ENCODE results near the gene OSMR.

Gene OSMR

GRCh38 chr5:38896760-38897159 lies 50.9 kb downstream of the OSMR start:
- Histone ChIP-seq H3K4me1 (ENCODE audit: control insufficient read depth, insufficient read depth, low read length) (no peaks in the 10 kb centered on the region), H3K27ac (ENCODE audit: low read length) (no peak overlapping the region), H3K36me3 (ENCODE audit: control insufficient read depth in 2 of 2, insufficient read depth in 2 of 2, low read length in 2 of 2) (peaks cover 4 to 10% of the 10 kb centered on the region in 2 donors), H3K27me3 (ENCODE audit: control insufficient read depth in 1 of 2, insufficient read depth in 2 of 2, low read length in 2 of 2) (no peaks in the 10 kb centered on the region), H3K9me3 (ENCODE audit: control insufficient read depth in 2 of 2, low read length in 2 of 2) (no peaks in the 10 kb centered on the region), H3K9ac (ENCODE audit: low read length in 2 of 2) (no peak overlapping the region), H3K4me3 (ENCODE audit: low read length in 2 of 2) (no peak overlapping the region)

GRCh38 chr5:38899936-38900335 lies 54.1 kb downstream of the OSMR start:
- Histone ChIP-seq H3K36me3 (ENCODE audit: control insufficient read depth in 2 of 2, insufficient read depth in 2 of 2, low read length in 2 of 2) (peaks cover 22 to 31% of the 10 kb centered on the region in 2 donors), H3K27ac (ENCODE audit: low read length) (no peak overlapping the region), H3K27me3 (ENCODE audit: control insufficient read depth in 1 of 2, insufficient read depth in 2 of 2, low read length in 2 of 2) (no peaks in the 10 kb centered on the region), H3K9ac (ENCODE audit: low read length in 2 of 2) (no peak overlapping the region), H3K9me3 (ENCODE audit: control insufficient read depth in 2 of 2, low read length in 2 of 2) (peaks cover 2 to 4% of the 10 kb centered on the region in 2 donors), H3K4me3 (ENCODE audit: low read length in 2 of 2) (no peak overlapping the region), H3K4me1 (ENCODE audit: control insufficient read depth, insufficient read depth, low read length) (no peaks in the 10 kb centered on the region)

GRCh38 chr5:38905516-38905915 lies 59.7 kb downstream of the OSMR start:
- H3K27ac ChIP-seq (ENCODE audit: low read length), result no peak overlapping the region
- no peak overlapping the region for H3K9ac ChIP-seq (ENCODE audit: low read length in 2 of 2)
- no peaks in the 10 kb centered on the region for H3K27me3 ChIP-seq (ENCODE audit: control insufficient read depth in 1 of 2, insufficient read depth in 2 of 2, low read length in 2 of 2)
- peaks cover 39 to 43% of the 10 kb centered on the region in 2 donors for H3K36me3 ChIP-seq (ENCODE audit: control insufficient read depth in 2 of 2, insufficient read depth in 2 of 2, low read length in 2 of 2)
- H3K4me1 ChIP-seq (ENCODE audit: control insufficient read depth, insufficient read depth, low read length), result no peaks in the 10 kb centered on the region
- H3K9me3 ChIP-seq (ENCODE audit: control insufficient read depth in 2 of 2, low read length in 2 of 2), result peaks cover 2 to 4% of the 10 kb centered on the region in 2 donors
- no peak overlapping the region for H3K4me3 ChIP-seq (ENCODE audit: low read length in 2 of 2)

- peaks cover 2 to 4% of the 10 kb centered on the region in 2 donors for H3K9me3 ChIP-seq (ENCODE audit: control insufficient read depth in 2 of 2, low read length in 2 of 2)
- no peaks in the 10 kb centered on the region for H3K27me3 ChIP-seq (ENCODE audit: control insufficient read depth in 1 of 2, insufficient read depth in 2 of 2, low read length in 2 of 2)
- H3K4me3 ChIP-seq (ENCODE audit: low read length in 2 of 2), result no peak overlapping the region
- no peak overlapping the region for H3K27ac ChIP-seq (ENCODE audit: low read length)
- H3K4me1 ChIP-seq (ENCODE audit: control insufficient read depth, insufficient read depth, low read length), result no peaks in the 10 kb centered on the region
- no peak overlapping the region for H3K9ac ChIP-seq (ENCODE audit: low read length in 2 of 2)
- peaks cover 38 to 39% of the 10 kb centered on the region in 2 donors for H3K36me3 ChIP-seq (ENCODE audit: control insufficient read depth in 2 of 2, insufficient read depth in 2 of 2, low read length in 2 of 2)
Measured at GRCh38 chr5:38906503-38906902, 60.7 kb downstream of the OSMR start.

- Histone ChIP-seq H3K9ac (ENCODE audit: low read length in 2 of 2) (no peak overlapping the region), H3K9me3 (ENCODE audit: control insufficient read depth in 2 of 2, low read length in 2 of 2) (no peaks in the 10 kb centered on the region), H3K4me3 (ENCODE audit: low read length in 2 of 2) (no peak overlapping the region), H3K36me3 (ENCODE audit: control insufficient read depth in 2 of 2, insufficient read depth in 2 of 2, low read length in 2 of 2) (peaks cover 15 to 17% of the 10 kb centered on the region in 2 donors), H3K4me1 (ENCODE audit: control insufficient read depth, insufficient read depth, low read length) (no peaks in the 10 kb centered on the region), H3K27ac (ENCODE audit: low read length) (no peak overlapping the region), H3K27me3 (ENCODE audit: control insufficient read depth in 1 of 2, insufficient read depth in 2 of 2, low read length in 2 of 2) (no peaks in the 10 kb centered on the region)
Measured at GRCh38 chr5:38911933-38912332, 66.1 kb downstream of the OSMR start.

- no peak overlapping the region for H3K4me3 ChIP-seq (ENCODE audit: low read length in 2 of 2)
- H3K9ac ChIP-seq (ENCODE audit: low read length in 2 of 2), result no peak overlapping the region
- H3K36me3 ChIP-seq (ENCODE audit: control insufficient read depth in 2 of 2, insufficient read depth in 2 of 2, low read length in 2 of 2), result peaks cover 6 to 14% of the 10 kb centered on the region in 2 donors
- no peaks in the 10 kb centered on the region for H3K27me3 ChIP-seq (ENCODE audit: control insufficient read depth in 1 of 2, insufficient read depth in 2 of 2, low read length in 2 of 2)
- H3K9me3 ChIP-seq (ENCODE audit: control insufficient read depth in 2 of 2, low read length in 2 of 2), result no peaks in the 10 kb centered on the region
- no peak overlapping the region for H3K27ac ChIP-seq (ENCODE audit: low read length)
- H3K4me1 ChIP-seq (ENCODE audit: control insufficient read depth, insufficient read depth, low read length), result no peaks in the 10 kb centered on the region
Measured at GRCh38 chr5:38913714-38914113, 67.9 kb downstream of the OSMR start.

GRCh38 chr5:38916802-38917201 lies 71.0 kb downstream of the OSMR start:
- Histone ChIP-seq H3K9me3 (ENCODE audit: control insufficient read depth in 2 of 2, low read length in 2 of 2) (no peaks in the 10 kb centered on the region), H3K4me3 (ENCODE audit: low read length in 2 of 2) (no peak overlapping the region), H3K27ac (ENCODE audit: low read length) (no peak overlapping the region), H3K4me1 (ENCODE audit: control insufficient read depth, insufficient read depth, low read length) (no peaks in the 10 kb centered on the region), H3K36me3 (ENCODE audit: control insufficient read depth in 2 of 2, insufficient read depth in 2 of 2, low read length in 2 of 2) (peaks cover 16 to 17% of the 10 kb centered on the region in 2 donors), H3K27me3 (ENCODE audit: control insufficient read depth in 1 of 2, insufficient read depth in 2 of 2, low read length in 2 of 2) (no peaks in the 10 kb centered on the region), H3K9ac (ENCODE audit: low read length in 2 of 2) (no peak overlapping the region)

- peaks cover 19 to 30% of the 10 kb centered on the region in 2 donors for H3K36me3 ChIP-seq (ENCODE audit: control insufficient read depth in 2 of 2, insufficient read depth in 2 of 2, low read length in 2 of 2)
- H3K9ac ChIP-seq (ENCODE audit: low read length in 2 of 2), result no peak overlapping the region
- H3K27me3 ChIP-seq (ENCODE audit: control insufficient read depth in 1 of 2, insufficient read depth in 2 of 2, low read length in 2 of 2), result no peaks in the 10 kb centered on the region
- H3K4me1 ChIP-seq (ENCODE audit: control insufficient read depth, insufficient read depth, low read length), result peaks cover 6% of the 10 kb centered on the region
- no peaks in the 10 kb centered on the region for H3K9me3 ChIP-seq (ENCODE audit: control insufficient read depth in 2 of 2, low read length in 2 of 2)
- H3K27ac ChIP-seq (ENCODE audit: low read length), result no peak overlapping the region
- no peak overlapping the region for H3K4me3 ChIP-seq (ENCODE audit: low read length in 2 of 2)
Measured at GRCh38 chr5:38921174-38921573, 75.4 kb downstream of the OSMR start.

GRCh38 chr5:38922199-38922598 lies 76.4 kb downstream of the OSMR start:
- peaks cover 19 to 27% of the 10 kb centered on the region in 2 donors for H3K36me3 ChIP-seq (ENCODE audit: control insufficient read depth in 2 of 2, insufficient read depth in 2 of 2, low read length in 2 of 2)
- H3K9ac ChIP-seq (ENCODE audit: low read length in 2 of 2), result no peak overlapping the region
- H3K4me3 ChIP-seq (ENCODE audit: low read length in 2 of 2), result no peak overlapping the region
- no peak overlapping the region for H3K27ac ChIP-seq (ENCODE audit: low read length)
- no peaks in the 10 kb centered on the region for H3K9me3 ChIP-seq (ENCODE audit: control insufficient read depth in 2 of 2, low read length in 2 of 2)
- H3K27me3 ChIP-seq (ENCODE audit: control insufficient read depth in 1 of 2, insufficient read depth in 2 of 2, low read length in 2 of 2), result no peaks in the 10 kb centered on the region
- peaks cover 6% of the 10 kb centered on the region for H3K4me1 ChIP-seq (ENCODE audit: control insufficient read depth, insufficient read depth, low read length)

GRCh38 chr5:38923661-38924451 lies 78.0 kb downstream of the OSMR start:
- Histone ChIP-seq H3K9ac (ENCODE audit: low read length in 2 of 2) (no peak overlapping the region), H3K36me3 (ENCODE audit: control insufficient read depth in 2 of 2, insufficient read depth in 2 of 2, low read length in 2 of 2) (peaks cover 12 to 21% of the 10 kb centered on the region in 2 donors), H3K27me3 (ENCODE audit: control insufficient read depth in 1 of 2, insufficient read depth in 2 of 2, low read length in 2 of 2) (no peaks in the 10 kb centered on the region), H3K4me3 (ENCODE audit: low read length in 2 of 2) (no peak overlapping the region), H3K27ac (ENCODE audit: low read length) (no peak overlapping the region), H3K4me1 (ENCODE audit: control insufficient read depth, insufficient read depth, low read length) (peaks cover 6% of the 10 kb centered on the region), H3K9me3 (ENCODE audit: control insufficient read depth in 2 of 2, low read length in 2 of 2) (no peaks in the 10 kb centered on the region)
